Non-pigmented ciliary epithelial cell (primary cell): ENCODE data around the gene IFITM2.
"Not testable (repeated sequence)": the region's sequence is repeated elsewhere in the genome, so short reads cannot be mapped to it uniquely, and the experiment has no call there.

Experiments
- DNase-seq: peaks from one replicate; pipeline ENCODE4 v3.0.0-alpha.2; 2010; ENCODE audit warnings: low read depth

IFITM2 gene

GRCh38 chr11:281486-282161, 26.0 kb upstream of the IFITM2 start:
- no peak for DNase-seq

- DNase-seq = no peak
These were observed 25.4 kb upstream of the IFITM2 start for GRCh38 chr11:282171-282570.

GRCh38 chr11:282630-283360, 24.8 kb upstream of the IFITM2 start:
- DNase-seq = no peak

DNA sequence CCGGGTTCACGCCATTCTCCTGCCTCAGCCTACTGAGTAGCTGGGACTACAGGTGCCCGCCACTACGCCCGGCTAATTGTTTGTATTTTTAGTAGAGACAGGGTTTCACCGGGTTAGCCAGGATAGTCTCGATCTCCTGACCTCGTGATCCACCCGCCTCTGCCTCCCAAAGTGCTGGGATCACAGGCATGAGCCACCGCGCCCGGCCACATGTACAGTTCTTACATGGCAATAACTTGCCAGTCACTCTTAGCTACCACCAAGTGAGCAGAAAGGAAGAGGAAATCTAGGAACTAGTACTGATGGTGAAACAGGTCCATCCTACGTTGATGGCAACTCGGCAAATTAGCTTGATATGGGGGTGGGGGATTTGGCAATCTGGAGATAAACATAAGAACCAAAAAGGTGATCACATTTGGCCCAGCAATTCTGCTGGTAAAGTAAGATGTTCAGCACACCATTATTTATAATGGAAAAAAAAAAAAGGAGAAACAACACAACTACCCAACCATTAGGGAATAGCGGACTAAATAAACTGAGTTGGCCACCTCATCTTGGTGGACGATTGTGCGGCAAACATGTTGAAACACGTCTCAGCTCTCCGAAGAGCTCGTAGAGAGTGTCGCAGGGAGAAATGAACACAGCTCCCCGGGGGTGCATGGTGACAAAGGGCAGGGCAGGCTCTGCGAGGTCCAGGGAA, 24.1 kb upstream of the IFITM2 start:
- no peak for DNase-seq

- DNase-seq = no peak
These were observed 23.3 kb upstream of the IFITM2 start for GRCh38 chr11:284105-285020.

- DNase-seq = no peak
These were observed 22.4 kb upstream of the IFITM2 start for GRCh38 chr11:285021-285893.

- no peak for DNase-seq
These were observed 21.8 kb upstream of the IFITM2 start for GRCh38 chr11:285894-286220.

- not testable (repeated sequence) for DNase-seq
These were observed 20.4 kb upstream of the IFITM2 start for GRCh38 chr11:286977-287820.

DNA sequence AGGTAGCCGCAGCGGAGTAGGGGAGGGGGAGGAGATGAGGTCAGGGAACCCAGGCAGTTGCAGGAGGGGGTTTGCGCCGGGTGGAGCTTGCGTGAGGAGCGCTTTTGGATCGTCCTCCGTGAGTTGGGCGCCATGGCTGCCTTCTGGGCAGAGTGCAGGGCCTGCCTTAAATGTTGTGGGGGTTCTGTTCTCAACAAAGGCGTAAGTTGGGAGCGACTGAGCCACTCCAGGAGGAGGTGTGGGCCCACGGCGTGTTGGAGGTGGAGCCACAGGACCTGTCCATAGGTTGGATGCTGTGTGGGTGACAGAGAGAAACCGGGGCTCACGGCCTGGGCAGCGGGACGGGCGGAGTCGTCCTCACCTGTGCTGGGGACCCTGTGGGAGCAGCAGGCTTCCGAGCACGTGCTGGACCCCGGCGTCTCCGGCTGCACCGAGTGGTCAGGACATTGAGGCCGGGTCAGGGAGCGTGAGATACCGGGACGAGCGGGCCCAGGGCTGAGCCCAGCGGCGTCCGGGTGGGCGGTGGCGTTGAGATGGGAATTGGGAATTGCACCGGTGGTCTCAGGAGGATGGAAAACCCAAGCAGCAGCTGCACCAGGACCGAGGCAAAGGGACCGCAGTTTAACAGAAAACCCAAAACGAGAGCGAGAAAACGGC, 19.7 kb upstream of the IFITM2 start:
- no peak for DNase-seq

GRCh38 chr11:288478-289397, 18.9 kb upstream of the IFITM2 start, which contains the start of gene PGGHG:
Gene PGGHG, plus strand, starts transcription at chr11:289126. Its CDS starts 691 bp downstream, at chr11:289817.
- DNase-seq = no peak

DNA sequence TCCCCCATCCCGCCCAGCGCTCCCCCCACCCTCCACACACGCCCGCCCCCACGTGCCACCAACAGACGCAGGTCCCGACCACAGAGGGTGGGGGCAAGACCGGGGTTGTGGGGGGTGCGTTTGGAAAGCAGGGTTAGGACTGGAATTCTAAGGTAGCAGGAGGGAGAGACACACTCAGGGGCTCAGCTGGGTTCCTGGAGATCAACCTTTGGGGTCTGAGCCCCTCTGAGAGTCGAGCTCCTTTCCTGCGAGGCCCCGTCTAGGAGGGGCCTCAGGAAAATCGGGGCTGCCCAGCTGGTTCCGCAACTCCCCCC, 18.3 kb upstream of the IFITM2 start:
- DNase-seq = no peak

DNA sequence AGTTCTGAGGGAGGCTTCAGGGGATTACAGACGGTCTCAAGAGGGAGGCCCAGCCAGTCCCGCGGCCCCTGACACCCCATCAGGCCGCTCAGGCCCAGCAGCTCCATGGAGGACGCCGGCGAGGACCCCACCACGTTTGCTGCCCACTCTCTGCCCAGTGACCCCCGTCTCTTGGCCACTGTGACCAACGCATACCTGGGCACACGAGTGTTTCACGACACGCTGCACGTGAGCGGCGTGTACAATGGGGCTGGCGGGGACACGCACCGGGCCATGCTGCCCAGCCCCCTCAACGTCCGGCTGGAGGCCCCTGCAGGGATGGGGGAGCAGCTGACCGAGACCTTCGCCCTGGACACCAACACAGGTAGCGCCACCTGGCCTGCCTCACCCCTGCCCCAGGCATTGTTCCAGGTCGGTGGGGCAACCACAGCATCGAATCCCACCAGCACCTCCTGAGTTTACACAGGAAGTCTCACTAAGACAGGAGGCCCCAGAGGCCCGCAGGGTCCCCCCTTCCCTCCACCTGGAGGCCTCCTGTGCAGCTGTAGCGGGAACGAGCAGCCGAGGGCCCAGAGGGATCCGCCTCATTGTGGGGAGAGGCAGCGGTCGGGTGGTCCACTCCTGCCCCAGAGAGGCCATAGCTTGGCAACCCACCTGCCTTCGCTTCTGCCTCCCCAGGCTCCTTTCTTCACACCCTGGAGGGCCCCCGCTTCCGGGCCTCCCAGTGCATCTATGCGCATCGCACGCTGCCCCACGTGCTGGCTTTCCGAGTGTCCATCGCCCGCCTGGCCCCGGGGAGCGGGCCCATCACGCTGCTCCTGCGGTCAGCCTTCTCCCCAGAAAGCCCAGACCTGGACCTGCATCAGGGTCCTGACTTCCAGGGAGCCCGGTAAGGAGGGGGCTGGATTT, 17.6 kb upstream of the IFITM2 start:
- no peak for DNase-seq

DNA sequence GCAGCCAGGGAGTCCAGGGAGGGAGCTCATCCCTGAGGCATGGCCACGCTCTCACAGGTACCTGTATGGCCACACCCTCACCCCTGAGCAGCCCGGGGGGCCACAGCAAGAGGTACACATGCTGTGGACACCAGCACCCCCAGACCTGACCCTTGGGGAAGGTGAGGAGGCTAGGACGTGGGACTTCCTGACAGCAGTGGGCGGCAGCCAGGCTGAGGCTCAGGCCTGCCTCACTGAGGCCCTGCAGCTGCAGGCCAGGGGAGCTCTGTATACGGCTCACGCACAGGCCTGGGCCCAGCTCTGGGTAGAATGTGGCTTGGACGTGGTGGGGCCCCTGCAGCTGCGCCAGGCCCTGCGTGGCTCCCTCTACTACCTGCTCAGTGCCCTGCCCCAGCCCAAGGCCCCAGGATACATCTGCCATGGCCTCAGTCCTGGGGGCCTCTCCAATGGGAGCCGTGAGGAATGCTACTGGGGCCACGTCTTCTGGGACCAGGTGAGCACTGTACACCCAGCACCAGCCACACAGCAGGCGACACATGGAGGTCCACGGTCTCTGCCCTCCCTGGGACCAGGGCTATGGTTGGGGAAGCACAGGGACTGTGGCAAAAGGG, 16.9 kb upstream of the IFITM2 start:
- no peak for DNase-seq

- no peak for DNase-seq
These were observed 16.1 kb upstream of the IFITM2 start for GRCh38 chr11:291281-292210.

DNA sequence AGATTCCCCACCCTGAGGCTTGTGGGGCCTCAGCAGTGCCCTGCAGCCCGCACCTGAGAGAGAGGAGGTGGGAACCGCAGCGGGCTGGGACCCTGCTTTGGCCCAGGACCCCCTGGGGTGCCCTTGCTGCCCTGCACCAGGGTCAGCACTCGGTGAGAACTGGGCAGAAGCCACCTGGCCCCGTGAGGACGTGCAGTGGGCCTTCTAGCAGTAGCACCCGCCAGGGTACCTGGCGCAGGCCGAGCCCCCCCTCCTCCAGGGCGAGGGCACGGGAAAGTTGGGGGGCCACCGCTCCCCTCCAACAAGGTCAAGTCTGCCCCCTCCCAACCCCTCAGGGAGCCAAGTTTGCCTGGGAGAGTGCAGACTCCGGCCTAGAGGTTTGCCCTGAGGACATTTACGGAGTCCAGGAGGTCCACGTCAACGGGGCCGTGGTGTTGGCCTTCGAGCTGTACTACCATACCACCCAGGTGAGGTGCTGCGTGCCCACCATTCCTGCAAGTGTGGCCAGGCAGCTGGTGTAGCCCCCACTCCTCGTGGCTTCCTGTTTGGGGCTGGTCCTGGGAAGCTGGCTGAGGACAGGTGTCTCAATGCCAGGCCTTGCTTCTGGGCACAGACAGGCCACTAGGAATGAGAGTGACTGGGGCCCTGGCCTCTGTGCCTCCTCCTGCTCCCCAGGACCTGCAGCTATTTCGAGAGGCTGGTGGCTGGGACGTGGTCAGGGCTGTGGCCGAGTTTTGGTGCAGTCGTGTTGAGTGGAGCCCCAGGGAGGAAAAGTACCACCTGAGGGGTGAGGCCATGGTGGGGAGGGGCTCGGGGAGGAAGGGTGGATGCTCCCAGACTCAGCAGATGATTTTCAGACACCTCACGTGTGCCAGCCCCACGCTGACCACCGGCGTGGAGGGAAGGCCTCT, 15.2 kb upstream of the IFITM2 start:
- no peak for DNase-seq
